Activated CD4-positive, alpha-beta T cell treated with anti-CD3 and anti-CD28 coated beads, Interleukin-2, amount 50 U/mL, for 24 hours (primary cell): Measurements from ENCODE around the gene TRMT61B.
A peak's percentile ranks its signal among the peaks of the same experiment; 100 is the strongest.

Experiments used
- DNase-seq, 2 donors: peaks; one replicate each; pipeline ENCODE4 v3.0.0-alpha.2; 2020; ENCODE audit warnings: low read depth in 1 of 2, low spot score in 1 of 2

The TRMT61B gene

GRCh38 chr2:28868611-28869010 lies 1.5 kb downstream of the TRMT61B start:
- no peak for DNase-seq

GRCh38 chr2:28855977-28856376 lies 14.1 kb downstream of the TRMT61B start:
- DNase-seq = no peak

- no peak for DNase-seq
Measured at GRCh38 chr2:28855193-28855592, 14.9 kb downstream of the TRMT61B start.

DNA sequence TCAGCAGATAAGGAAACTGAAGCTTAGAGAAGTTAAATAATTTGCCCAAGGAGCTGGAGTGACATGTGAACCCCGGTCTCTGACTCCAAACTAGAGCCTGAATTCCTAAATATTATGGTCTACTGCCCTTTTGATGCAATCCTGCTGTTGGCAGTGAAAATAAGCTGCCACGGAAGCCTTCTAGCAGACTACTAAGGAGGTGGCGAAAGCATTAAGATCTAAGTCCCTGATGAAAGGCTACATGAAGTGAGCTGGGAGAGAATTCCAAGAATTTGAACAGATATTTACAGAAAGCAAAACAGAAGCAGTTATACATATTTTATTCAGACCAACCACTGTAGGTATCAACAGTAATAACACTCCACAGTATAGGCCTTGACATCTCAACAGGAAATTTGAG lies 28.1 kb downstream of the TRMT61B start:
- no peak for DNase-seq

GRCh38 chr2:28838971-28839370 lies 31.1 kb downstream of the TRMT61B start:
- DNase-seq = no peak

DNA sequence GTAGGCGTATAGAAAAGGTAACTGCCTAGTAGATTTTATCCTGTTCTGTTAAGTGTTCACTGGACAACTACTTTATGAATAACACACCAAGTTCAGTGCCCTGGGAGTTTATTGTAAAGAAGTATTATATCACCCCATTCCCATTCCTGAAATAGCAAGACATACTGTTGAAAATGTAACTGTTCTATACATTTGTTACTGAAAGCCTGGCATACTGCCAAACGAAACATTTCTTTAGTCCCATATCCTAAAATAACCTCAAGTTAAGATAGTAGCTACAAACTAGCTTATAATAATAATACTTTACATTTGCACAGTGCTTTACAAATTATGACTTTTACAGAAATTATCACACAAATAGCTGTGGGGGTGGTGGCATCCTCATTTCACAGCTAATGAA lies 34.3 kb downstream of the TRMT61B start:
- no peak for DNase-seq

GRCh38 chr2:28833740-28834470 lies 36.2 kb downstream of the TRMT61B start:
- no peak for DNase-seq

DNA sequence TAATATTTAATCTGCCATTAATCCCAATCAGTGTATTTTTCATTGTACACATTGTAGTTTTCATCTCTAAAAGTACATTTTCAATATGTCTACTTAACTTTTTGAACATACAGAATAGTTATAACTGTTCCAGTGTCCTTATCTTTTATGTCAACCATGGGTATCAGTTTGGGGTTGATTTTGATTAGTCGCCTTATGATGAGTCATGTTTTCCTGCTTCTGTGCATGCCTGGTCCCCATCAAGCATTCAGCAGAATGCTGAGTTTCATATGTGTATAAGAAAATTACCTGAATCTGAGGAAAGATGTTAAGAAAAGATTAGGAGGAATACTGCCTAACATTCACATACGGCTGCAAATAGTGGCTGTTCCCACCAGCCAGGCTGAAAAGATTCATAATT lies 41.7 kb downstream of the TRMT61B start:
- no peak for DNase-seq

- DNase-seq = no peak
Measured at GRCh38 chr2:28824870-28825269, 45.2 kb downstream of the TRMT61B start.

GRCh38 chr2:28824207-28824606 lies 45.9 kb downstream of the TRMT61B start:
- no peak for DNase-seq

DNA sequence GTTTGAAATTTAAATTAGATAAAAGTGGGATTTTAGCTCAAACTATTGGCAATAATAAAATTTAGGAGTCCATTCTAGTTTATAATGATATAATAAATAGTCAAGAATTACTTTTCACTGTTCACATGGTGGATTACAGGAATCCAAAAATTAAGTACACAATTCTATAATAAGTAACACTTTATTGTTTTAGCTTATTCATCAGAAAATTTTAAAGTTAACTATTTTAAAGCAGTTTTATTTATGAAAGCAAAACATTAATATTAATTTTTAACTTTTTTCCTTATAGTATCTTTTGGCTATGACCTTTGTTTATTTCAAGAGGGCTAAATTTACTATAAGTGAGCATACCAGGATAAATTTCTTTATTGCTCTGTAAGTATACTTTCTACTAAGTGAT lies 48.1 kb downstream of the TRMT61B start:
- no peak for DNase-seq

- DNase-seq = peak in 1 of 2 donors; percentile 63
Measured at GRCh38 chr2:28821295-28821958, 48.7 kb downstream of the TRMT61B start.

- no peak for DNase-seq
Measured at GRCh38 chr2:28818053-28818452, 52.1 kb downstream of the TRMT61B start.

- DNase-seq = peak; percentile 59 to 68
Measured at GRCh38 chr2:28810384-28811285, 59.5 kb downstream of the TRMT61B start, which contains the start of gene SPDYA. Gene SPDYA (plus strand): TSS chr2:28810834. CDS start chr2:28816015, 5,181 bp downstream.

- no peak for DNase-seq
Measured at GRCh38 chr2:28809927-28810326, 60.2 kb downstream of the TRMT61B start.

DNA sequence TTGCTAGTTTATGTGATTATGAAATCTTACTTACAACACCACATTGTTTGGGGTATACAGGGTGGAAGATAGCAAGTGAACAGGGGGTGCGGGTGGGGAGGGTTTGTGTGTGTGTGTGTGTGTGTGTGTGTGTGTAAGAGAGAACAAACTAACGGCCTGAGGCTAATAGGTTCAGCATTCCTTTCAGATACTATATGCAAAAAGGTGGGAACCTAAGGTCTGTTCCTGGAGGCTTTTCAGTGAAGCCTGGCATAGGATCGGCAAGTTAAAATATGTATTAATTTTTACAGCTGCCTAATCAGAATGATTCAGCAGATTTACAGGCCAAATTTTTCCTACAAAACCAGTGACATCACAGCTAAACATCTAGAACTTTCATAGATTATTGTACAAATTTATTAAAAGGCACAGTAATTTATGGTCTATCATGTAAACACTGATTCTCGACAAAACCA lies 67.1 kb downstream of the TRMT61B start:
- DNase-seq = no peak

- no peak for DNase-seq
Measured at GRCh38 chr2:28801726-28802125, 68.4 kb downstream of the TRMT61B start.
